Astrocyte of the cerebellum (primary cell): ENCODE results near the gene LRRC32.
"Not testable (repeated sequence)": the region's sequence is repeated elsewhere in the genome, so short reads cannot be mapped to it uniquely, and the experiment has no call there.

Experiments used
- DNase-seq: peaks from one replicate; pipeline ENCODE4 v3.0.0-alpha.2; 2011; ENCODE audit warnings: low read depth
- H3K4me3 ChIP-seq: 2 replicates; pipeline ENCODE4 v1.5.1; 2011; ENCODE audit warnings: mild to moderate bottlenecking, low read depth, low read length, moderate library complexity
- in situ Hi-C: cut with HindIII; loops from 2 replicates; pipeline ENCODE4 v1.10.0; 2017; ENCODE audit warnings: low sequenced_read_pairs
- TF ChIP-seq, protein P1 (sequence below): IDR thresholded peaks from 2 replicates; pipeline ENCODE4 v1.5.1; 2012; ENCODE audit warnings: low read length, low read depth, moderate library complexity, mild to moderate bottlenecking; ENCODE audit errors: missing control alignments

LRRC32 gene

DNA sequence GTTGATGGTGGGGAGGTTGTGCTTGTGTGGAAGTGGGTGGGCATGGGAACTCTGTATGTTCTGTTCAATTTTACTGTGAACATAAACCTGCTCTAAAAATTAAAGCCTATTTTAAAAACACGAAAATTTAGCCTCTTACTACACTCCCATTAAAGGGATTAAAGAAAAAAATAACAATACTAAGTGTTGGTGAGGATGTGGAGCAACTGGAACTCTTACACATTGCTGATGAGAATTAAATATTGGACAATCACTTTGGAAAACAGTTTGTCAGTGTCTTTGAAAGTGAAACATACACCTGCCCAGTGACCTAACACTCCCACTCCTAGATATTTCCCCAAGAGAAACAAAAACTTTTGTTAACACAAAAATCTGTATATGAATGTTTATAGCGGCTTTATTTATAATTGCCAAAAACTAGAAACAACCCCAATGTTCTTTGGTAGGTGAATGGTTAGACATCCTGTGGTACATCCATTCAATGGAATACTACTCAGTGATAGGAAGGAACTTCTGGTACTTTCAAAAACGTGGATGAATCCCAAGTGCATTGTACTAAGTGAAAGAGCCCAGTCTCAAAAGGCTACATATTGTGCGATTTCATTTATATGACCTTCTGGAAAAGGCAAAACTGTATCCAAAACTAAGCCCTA, 23.5 kb downstream of the LRRC32 start:
- in situ Hi-C loops, result loop anchor here (5.0 kb wide), 1 partner anchor 50 kb away; no protein-coding TSS in a partner anchor
- TF ChIP-seq, protein P1, sequence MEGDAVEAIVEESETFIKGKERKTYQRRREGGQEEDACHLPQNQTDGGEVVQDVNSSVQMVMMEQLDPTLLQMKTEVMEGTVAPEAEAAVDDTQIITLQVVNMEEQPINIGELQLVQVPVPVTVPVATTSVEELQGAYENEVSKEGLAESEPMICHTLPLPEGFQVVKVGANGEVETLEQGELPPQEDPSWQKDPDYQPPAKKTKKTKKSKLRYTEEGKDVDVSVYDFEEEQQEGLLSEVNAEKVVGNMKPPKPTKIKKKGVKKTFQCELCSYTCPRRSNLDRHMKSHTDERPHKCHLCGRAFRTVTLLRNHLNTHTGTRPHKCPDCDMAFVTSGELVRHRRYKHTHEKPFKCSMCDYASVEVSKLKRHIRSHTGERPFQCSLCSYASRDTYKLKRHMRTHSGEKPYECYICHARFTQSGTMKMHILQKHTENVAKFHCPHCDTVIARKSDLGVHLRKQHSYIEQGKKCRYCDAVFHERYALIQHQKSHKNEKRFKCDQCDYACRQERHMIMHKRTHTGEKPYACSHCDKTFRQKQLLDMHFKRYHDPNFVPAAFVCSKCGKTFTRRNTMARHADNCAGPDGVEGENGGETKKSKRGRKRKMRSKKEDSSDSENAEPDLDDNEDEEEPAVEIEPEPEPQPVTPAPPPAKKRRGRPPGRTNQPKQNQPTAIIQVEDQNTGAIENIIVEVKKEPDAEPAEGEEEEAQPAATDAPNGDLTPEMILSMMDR, result no peak
- no peak overlapping the region for H3K4me3 ChIP-seq
- DNase-seq, result no peak

DNA sequence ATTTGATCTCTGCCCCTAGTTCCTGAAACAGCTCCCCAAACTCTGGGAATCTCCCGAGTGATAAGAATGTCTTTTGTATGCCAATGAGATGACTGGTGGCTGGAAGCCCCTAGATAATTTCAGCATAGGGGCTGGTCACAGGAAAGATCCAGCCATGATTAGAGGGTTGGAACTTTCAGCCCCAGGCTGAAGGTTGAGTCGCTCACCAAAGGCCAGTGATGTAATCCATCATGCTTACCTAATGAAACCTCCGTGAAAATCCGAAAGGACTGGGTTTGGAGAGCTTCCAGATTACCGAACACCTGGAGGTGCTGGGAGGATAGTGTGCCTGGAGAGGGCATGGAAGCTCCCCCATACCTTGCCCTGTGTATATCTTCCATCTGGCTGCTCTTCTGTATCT, 26.0 kb downstream of the LRRC32 start:
- in situ Hi-C loops, result no loop called here
- no peak for DNase-seq
- TF ChIP-seq, protein P1, result no peak
- no peak overlapping the region for H3K4me3 ChIP-seq

DNA sequence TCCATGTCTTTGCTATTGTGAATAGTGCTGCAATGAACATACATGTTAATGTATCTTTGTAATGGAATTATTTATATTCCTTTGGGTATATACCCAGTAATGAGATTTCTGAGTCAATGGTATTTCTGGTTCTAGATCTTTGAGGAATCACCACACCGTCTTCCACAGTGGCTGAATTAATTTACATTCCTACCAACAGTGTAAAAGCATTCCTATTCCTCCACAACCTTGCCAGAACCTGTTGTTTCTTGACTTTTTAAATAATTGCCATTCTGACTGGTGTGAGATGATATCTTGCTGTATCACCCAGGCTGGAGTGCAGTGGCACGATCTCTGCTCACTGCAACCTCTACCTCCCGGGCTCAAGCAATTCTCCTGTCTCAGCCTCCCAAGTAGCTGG, 26.8 kb downstream of the LRRC32 start:
- DNase-seq, in situ Hi-C loops, H3K4me3 ChIP-seq: not testable (repeated sequence)

DNA sequence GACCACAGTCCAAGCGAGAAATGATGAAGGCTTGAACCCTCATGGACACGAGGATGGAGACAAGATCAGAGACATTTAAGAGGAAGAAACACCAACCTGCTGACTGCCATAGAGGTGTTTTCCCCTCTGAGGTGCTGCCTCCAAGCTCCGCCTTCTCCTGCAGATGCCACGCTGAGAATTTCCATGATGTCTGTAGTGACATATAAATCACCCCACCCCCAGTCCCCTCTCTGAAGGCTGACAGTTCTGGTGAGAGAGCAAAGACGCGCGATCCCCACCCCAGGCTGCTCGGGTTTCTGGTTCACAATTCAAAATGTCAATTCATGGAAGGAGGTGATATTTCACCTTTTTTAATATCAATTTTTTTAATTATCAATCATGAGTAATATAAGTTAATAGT, 28.2 kb downstream of the LRRC32 start:
- no peak for DNase-seq
- TF ChIP-seq, protein P1, result no peak
- in situ Hi-C loops, result no loop called here

DNA sequence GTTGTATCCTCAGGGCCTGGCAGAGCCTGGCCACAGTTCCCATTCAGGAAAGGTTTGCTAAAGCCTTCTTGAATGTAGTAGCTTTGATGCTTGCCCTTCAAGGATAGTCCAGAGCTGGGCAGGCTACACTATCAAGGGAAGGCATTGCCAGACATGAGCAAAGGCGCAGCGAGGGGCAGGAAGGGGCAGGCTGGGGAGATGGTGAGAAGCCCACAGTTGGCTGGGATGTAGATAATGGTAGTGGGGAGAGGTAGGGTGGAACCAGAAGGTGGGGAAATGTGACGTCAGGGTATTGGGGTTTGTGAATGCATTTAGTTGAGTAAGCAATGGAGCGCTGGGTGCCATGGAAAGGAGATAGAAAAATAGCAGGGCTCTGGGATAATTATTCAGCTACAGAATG, 28.6 kb downstream of the LRRC32 start:
- no peak overlapping the region for H3K4me3 ChIP-seq
- DNase-seq, result no peak
- in situ Hi-C loops, result no loop called here
- TF ChIP-seq, protein P1, result no peak

More for the DNA sequence above, 28.2 kb downstream of the LRRC32 start:
- no peak overlapping the region for H3K4me3 ChIP-seq

DNA sequence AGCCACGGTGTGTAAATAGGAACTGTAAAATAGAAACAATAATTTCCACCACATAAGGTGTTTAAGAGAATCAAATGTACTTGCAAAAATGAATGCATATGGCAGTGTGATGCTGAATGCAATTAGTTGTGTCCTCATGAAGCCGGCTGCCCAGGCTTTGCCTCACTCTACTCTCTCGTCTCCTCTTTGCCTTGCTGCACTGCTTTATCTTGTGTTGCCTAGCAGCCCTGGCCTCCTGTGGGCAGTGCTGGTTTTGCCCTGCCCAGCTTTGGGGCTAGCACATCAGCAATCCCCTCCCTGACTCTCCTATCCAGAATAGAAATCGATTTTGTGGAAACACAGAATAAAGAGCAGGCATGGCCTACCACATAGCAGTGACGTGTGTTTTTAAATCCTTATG, 30.0 kb downstream of the LRRC32 start:
- no peak for DNase-seq
- H3K4me3 ChIP-seq, result no peak overlapping the region
- TF ChIP-seq, protein P1, result no peak
- in situ Hi-C loops, result no loop called here

DNA sequence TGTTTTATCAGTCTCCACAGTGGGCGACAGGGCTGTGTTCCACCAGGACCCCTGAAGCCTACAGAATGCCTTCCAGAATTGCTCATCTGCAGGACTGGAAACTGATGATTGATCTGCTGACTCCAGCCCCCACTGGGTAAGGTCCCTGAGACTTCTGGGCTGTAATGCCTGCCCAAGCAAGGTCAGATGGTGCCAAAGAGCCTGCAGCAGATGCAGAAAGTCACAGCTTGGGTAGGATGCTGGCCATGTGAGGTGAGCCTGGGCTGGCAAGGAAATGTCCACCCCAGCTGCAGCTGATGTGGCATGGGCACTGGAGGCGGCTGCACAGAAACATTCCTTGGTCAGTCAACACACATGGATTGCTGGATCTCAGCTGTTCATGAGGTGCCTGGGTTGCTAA, 30.9 kb downstream of the LRRC32 start:
- in situ Hi-C loops, result no loop called here
- TF ChIP-seq, protein P1, result no peak
- H3K4me3 ChIP-seq, result no peak overlapping the region
- no peak for DNase-seq
